ENCODE data around the gene PGGHG. TPM values are rescaled to one million over a fixed set of nuclear protein-coding genes. Genes with fewer than 3 reads are reported as not detected.

The PGGHG gene
- total and polyA plus RNA-seq, 7 donors: 2.7 to 8.6 (median 4.0) TPM

DNA sequence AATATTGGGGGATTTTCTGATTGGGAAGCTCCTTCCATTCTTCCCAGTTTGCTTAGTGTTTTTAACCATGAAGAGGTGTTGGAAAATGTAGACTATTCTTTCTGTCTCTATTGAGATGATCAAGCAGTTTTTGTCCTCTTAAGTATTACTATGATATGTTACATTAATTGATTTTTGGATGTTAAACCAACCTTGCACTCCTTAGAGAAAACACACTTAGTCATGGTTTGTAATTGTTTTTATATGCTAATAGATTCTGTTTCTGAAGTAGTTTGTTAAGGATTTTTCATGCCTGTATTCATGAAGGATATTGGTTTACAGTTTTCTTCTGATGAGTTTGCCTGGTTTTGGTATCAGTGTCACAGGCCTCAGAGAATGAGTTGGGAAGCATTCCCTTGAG lies 12.7 kb upstream of the PGGHG start:
- Histone ChIP-seq H3K4me3 (no peak overlapping the region), H3K9me3 (no peaks in the 10 kb centered on the region), H3K27me3 (ENCODE audit: insufficient read depth in 3 of 3, low read length in 2 of 3) (peaks cover 0 to 42% (median 28%) of the 10 kb centered on the region in 3 donors), H3K4me1 (no peaks in the 10 kb centered on the region), H3K36me3 (ENCODE audit: insufficient read depth in 1 of 2, low read depth in 1 of 2) (no peaks in the 10 kb centered on the region), H3K27ac (no peak overlapping the region)
- TF ChIP-seq, protein P1, sequence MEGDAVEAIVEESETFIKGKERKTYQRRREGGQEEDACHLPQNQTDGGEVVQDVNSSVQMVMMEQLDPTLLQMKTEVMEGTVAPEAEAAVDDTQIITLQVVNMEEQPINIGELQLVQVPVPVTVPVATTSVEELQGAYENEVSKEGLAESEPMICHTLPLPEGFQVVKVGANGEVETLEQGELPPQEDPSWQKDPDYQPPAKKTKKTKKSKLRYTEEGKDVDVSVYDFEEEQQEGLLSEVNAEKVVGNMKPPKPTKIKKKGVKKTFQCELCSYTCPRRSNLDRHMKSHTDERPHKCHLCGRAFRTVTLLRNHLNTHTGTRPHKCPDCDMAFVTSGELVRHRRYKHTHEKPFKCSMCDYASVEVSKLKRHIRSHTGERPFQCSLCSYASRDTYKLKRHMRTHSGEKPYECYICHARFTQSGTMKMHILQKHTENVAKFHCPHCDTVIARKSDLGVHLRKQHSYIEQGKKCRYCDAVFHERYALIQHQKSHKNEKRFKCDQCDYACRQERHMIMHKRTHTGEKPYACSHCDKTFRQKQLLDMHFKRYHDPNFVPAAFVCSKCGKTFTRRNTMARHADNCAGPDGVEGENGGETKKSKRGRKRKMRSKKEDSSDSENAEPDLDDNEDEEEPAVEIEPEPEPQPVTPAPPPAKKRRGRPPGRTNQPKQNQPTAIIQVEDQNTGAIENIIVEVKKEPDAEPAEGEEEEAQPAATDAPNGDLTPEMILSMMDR (IDR thresholded peaks at IDR 0.05): no peak
- no peak for DNase-seq
- no peak for ATAC-seq
- intact Hi-C loops (cut with DNase I): no loop called here

DNA sequence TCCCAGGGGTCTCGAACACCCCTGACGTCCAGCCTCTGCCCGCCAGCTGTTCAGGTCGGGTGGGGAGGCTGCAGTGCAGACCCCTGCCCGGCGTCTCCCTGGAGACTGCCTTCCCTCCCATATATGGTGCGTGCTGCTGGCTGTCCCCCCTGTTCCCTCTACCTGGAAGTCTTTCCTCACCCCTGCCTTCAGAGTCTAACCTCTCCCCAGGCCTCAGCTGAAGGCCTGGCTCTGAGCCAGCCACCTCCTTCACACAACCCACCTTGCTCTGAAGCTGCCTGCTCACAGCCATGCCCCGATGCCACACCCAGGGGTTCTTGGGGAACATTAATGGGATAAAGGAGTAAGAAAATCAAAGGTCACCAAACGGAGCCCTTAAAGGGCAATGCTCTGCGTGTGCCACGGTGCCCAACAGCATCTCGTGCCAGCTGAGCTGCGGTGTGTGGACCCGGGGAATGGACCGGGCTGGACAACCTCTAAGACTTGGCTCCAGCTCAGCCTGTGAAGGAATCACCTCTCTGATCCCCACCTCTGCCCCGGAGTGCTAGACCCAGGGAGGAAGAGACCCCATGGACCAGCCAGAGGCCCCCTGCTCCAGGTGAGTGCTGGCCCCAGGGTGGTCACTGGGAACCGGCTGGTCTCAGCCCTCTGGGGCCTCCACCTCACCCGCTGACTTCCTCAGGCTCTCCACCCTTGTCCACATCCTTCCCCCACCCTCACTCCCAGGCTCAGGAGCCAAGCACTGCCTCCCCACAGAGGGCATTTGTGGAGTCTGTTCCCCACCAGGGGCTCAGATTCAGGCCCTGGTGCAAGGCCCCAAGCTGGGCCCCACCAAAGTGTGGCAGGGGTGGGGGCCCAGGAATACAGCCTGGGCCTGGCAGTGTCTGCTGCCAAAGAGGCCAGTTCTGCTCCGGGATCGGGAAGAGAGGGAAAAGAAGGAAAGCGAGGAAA lies 10.7 kb upstream of the PGGHG start, which contains the start of gene NLRP6:
NLRP6 (plus strand) TSS at position 407 of the 951 bp plus-strand sequence; CDS start at position 570, 163 bp downstream.
- H3K4me3 ChIP-seq: no peak within 1 kb of the TSS

DNA sequence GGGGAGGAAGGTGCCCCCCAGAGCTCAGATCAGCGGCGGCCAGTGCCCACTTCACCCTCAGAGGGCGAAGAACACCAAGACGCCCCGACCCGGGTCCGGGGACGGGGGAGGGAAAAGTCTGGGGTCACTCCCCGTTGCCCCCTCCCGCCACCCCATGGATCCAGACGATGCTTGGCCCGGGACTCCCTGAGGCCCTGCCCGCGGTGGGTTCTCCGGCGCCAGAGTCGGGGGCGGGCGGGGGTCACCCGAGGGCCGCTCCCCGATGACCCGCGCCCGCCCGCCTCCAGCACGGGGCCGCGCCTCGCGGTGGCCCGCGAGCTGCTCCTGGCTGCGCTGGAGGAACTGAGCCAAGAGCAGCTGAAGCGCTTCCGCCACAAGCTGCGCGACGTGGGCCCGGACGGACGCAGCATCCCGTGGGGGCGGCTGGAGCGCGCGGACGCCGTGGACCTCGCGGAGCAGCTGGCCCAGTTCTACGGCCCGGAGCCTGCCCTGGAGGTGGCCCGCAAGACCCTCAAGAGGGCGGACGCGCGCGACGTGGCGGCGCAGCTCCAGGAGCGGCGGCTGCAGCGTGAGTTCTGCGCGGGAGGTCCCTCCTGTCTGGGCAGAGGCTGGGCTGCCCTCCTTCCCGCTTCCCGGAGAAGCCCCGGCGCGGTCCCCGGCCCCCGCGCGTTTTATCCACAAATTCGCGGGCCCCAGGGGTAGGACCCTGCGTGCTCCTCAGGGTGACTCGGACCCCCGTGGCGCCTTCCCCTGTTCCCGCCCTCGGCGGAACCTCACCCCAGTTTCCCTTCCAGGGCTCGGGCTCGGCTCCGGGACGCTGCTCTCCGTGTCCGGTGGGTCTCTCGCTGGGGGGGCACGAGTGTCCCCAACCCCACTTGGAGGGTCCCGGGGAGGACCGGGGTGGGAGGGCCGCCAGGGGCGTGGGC lies 9.6 kb upstream of the PGGHG start:
- DNase-seq (peak in 1 of 2 donors; percentile 55), ATAC-seq (peak in 1 of 4 donors; percentile 41)
- Histone ChIP-seq H3K4me3 (peak overlapping the region; percentile 28), H3K27me3 (ENCODE audit: insufficient read depth in 3 of 3, low read length in 2 of 3) (peaks cover 0 to 59% (median 42%) of the 10 kb centered on the region in 3 donors), H3K36me3 (ENCODE audit: insufficient read depth in 1 of 2, low read depth in 1 of 2) (no peaks in the 10 kb centered on the region), H3K4me1 (no peaks in the 10 kb centered on the region), H3K9me3 (no peaks in the 10 kb centered on the region), H3K27ac (no peak overlapping the region)
- WGBS, 3 donors: 8 to 15% (median 9%) methylated on average over 72 to 97 of the region's 97 CpGs
- TF ChIP-seq, protein P1 (IDR thresholded peaks at IDR 0.05): no peak
- intact Hi-C loops (cut with DNase I): no loop called here

More for the DNA sequence above, 10.7 kb upstream of the PGGHG start, which contains the start of gene NLRP6:
- intact Hi-C loops (cut with DNase I): no loop called here
- Histone ChIP-seq H3K27me3 (ENCODE audit: insufficient read depth in 3 of 3, low read length in 2 of 3) (peaks cover 0 to 54% (median 38%) of the 10 kb centered on the region in 3 donors), H3K36me3 (ENCODE audit: insufficient read depth in 1 of 2, low read depth in 1 of 2) (no peaks in the 10 kb centered on the region), H3K9me3 (no peaks in the 10 kb centered on the region), H3K27ac (no peak within 1 kb of the TSS), H3K4me1 (no peaks in the 10 kb centered on the region)
- WGBS, 3 donors: 65 to 73% (median 68%) methylated on average over 20 to 21 of the region's 21 CpGs
- TF ChIP-seq, protein P1 (IDR thresholded peaks at IDR 0.05): no peak
- no peak for ATAC-seq
- DNase-seq: no peak

DNA sequence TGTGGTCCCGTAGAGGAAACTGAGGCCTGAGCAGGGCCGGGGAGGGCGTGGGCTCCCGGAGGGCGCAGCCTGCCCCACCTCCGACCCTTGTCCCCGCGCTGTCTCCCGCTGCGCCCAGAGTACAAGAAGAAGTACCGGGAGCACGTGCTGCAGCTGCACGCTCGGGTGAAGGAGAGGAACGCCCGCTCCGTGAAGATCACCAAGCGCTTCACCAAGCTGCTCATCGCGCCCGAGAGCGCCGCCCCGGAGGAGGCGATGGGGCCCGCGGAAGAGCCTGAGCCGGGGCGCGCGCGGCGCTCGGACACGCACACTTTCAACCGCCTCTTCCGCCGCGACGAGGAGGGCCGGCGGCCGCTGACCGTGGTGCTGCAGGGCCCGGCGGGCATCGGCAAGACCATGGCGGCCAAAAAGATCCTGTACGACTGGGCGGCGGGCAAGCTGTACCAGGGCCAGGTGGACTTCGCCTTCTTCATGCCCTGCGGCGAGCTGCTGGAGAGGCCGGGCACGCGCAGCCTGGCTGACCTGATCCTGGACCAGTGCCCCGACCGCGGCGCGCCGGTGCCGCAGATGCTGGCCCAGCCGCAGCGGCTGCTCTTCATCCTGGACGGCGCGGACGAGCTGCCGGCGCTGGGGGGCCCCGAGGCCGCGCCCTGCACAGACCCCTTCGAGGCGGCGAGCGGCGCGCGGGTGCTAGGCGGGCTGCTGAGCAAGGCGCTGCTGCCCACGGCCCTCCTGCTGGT lies 8.8 kb upstream of the PGGHG start:
- Histone ChIP-seq H3K9me3 (no peaks in the 10 kb centered on the region), H3K4me1 (no peaks in the 10 kb centered on the region), H3K4me3 (peak overlapping the region; percentile 28), H3K27ac (no peak overlapping the region), H3K36me3 (ENCODE audit: insufficient read depth in 1 of 2, low read depth in 1 of 2) (no peaks in the 10 kb centered on the region), H3K27me3 (ENCODE audit: insufficient read depth in 3 of 3, low read length in 2 of 3) (peaks cover 0 to 59% (median 42%) of the 10 kb centered on the region in 3 donors)
- intact Hi-C loops (cut with DNase I): no loop called here
- DNase-seq (peak in 1 of 2 donors; percentile 55), ATAC-seq (peak; percentile 20 to 32 (median 30))
- TF ChIP-seq, protein P1 (IDR thresholded peaks at IDR 0.05): no peak
- WGBS, 3 donors: 1 to 3% (median 2%) methylated on average over 48 to 85 of the region's 85 CpGs

Measured in psoas muscle (tissue), 8 donors.